Measurements from ENCODE around the gene DUSP23. TPM values are rescaled to one million over a fixed set of nuclear protein-coding genes. Genes with fewer than 3 reads are reported as not detected.
A peak's percentile ranks its signal among the peaks of the same experiment; 100 is the strongest.

DUSP23 gene
- total RNA-seq, 4 donors from 2014 or later: 97.3 to 183 (median 99.9) TPM

- no peaks in the 10 kb centered on the region for H3K27me3 ChIP-seq
- intact Hi-C loops (cut with DNase I): no loop called here
- no peaks in the 10 kb centered on the region for H3K9me3 ChIP-seq
- WGBS, 2 donors: 84 to 89% methylated on average over 1 of the region's 1 CpG
- H3K4me3 ChIP-seq (replicated peaks in 1 of 3): no peak overlapping the region
- H3K4me1 ChIP-seq: peaks cover 0 to 6% of the 10 kb centered on the region in 2 donors
- no peak for DNase-seq
- TF ChIP-seq CTCF (IDR thresholded peaks at IDR 0.05) (no peak), POLR2A (IDR thresholded peaks at IDR 0.05) (no peak)
- no peaks in the 10 kb centered on the region for H3K36me3 ChIP-seq
- H3K27ac ChIP-seq: no peak overlapping the region
Observed at GRCh38 chr1:159748370-159748769, 32.4 kb upstream of the DUSP23 start.

- intact Hi-C loops (cut with DNase I): no loop called here
- TF ChIP-seq CTCF (IDR thresholded peaks at IDR 0.05) (no peak), POLR2A (IDR thresholded peaks at IDR 0.05) (no peak)
- no peaks in the 10 kb centered on the region for H3K36me3 ChIP-seq
- H3K9me3 ChIP-seq: no peaks in the 10 kb centered on the region
- WGBS, 2 donors: 77 to 82% methylated on average over 2 of the region's 2 CpGs
- no peaks in the 10 kb centered on the region for H3K27me3 ChIP-seq
- H3K4me3 ChIP-seq (replicated peaks in 1 of 3): no peak overlapping the region
- no peak for DNase-seq
- no peak overlapping the region for H3K27ac ChIP-seq
- peaks cover 0 to 6% of the 10 kb centered on the region in 2 donors for H3K4me1 ChIP-seq
Observed at GRCh38 chr1:159749630-159750029, 31.1 kb upstream of the DUSP23 start.

GRCh38 chr1:159750621-159751020 is 30.1 kb upstream of the DUSP23 start:
- TF ChIP-seq CTCF (IDR thresholded peaks at IDR 0.05) (no peak), POLR2A (IDR thresholded peaks at IDR 0.05) (no peak)
- no peaks in the 10 kb centered on the region for H3K27me3 ChIP-seq
- intact Hi-C loops (cut with DNase I): no loop called here
- H3K4me3 ChIP-seq (replicated peaks in 1 of 3): no peak overlapping the region
- H3K36me3 ChIP-seq: no peaks in the 10 kb centered on the region
- no peak overlapping the region for H3K27ac ChIP-seq
- no peak for DNase-seq
- peaks cover 0 to 6% of the 10 kb centered on the region in 2 donors for H3K4me1 ChIP-seq
- H3K9me3 ChIP-seq: no peaks in the 10 kb centered on the region

GRCh38 chr1:159751031-159751430 is 29.7 kb upstream of the DUSP23 start:
- Histone ChIP-seq H3K4me3 (replicated peaks in 1 of 3) (no peak overlapping the region), H3K4me1 (peaks cover 0 to 6% of the 10 kb centered on the region in 2 donors), H3K27ac (no peak overlapping the region), H3K27me3 (no peaks in the 10 kb centered on the region), H3K36me3 (no peaks in the 10 kb centered on the region), H3K9me3 (no peaks in the 10 kb centered on the region)
- DNase-seq: no peak
- TF ChIP-seq CTCF (IDR thresholded peaks at IDR 0.05): no peak
- no peak for TF ChIP-seq POLR2A (IDR thresholded peaks at IDR 0.05)
- intact Hi-C loops (cut with DNase I): no loop called here

- no peaks in the 10 kb centered on the region for H3K36me3 ChIP-seq
- peak overlapping the region in 1 of 3 donors; percentile 24 for H3K27ac ChIP-seq
- H3K27me3 ChIP-seq: no peaks in the 10 kb centered on the region
- WGBS, 2 donors: 43 to 66% methylated on average over 4 of the region's 4 CpGs
- H3K4me1 ChIP-seq: peaks cover 0 to 6% of the 10 kb centered on the region in 2 donors
- H3K4me3 ChIP-seq (replicated peaks in 1 of 3): no peak overlapping the region
- H3K9me3 ChIP-seq: no peaks in the 10 kb centered on the region
- DNase-seq: peak; percentile 26 to 31
- TF ChIP-seq CTCF (IDR thresholded peaks at IDR 0.05) (no peak), POLR2A (IDR thresholded peaks at IDR 0.05) (no peak)
- intact Hi-C loops (cut with DNase I): no loop called here
Observed at GRCh38 chr1:159752135-159752580, 28.6 kb upstream of the DUSP23 start.

All from thyroid gland (tissue), 4 donors.